ENCODE results near the gene CTBP1. TPM values are rescaled to one million over a fixed set of nuclear protein-coding genes. Genes with fewer than 3 reads are reported as not detected.

Gene CTBP1
- total RNA-seq, 1 experiment from 2014 or later = 187 TPM

DNA sequence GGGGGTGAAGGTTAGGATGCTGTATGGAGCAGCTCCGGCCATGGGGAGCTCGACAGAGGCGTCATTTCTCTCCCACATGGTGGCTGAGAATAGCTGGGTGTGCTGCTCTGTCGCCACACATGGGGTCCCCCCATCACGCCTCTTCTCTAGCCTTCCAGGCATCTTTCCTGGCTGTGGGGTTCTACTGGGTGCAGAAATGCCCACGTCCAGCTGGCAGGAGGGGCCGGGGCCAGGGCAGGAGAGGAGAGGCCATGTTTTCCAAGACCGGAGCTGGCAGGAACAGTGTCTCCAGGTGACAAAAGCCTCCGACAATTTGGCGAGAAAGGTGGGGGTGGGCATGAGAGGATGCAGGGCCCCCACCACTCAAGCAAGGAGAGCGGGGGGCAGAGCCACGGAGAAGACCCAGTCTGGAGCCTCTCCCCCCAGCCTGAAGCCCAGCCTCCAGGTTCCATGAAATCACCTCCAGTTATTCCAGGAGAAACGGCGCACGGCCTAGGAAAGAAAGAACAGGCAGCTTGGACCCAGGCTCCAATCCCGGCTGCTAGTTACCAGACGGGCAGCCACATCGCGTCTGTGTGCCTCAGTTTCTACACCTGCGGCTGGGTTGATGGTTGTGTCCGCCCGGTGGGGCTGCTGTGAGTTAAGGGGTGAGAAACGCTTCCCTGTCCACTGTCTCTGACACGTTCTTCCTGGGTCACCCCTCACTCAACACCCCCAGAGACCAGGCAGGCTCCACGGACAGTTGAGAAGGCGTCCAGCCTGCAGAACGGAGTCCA is 49.2 kb downstream of the CTBP1 start:
- POLR2A ChIA-PET (ENCODE audit: low non-redundant PET) = no interaction called here

DNA sequence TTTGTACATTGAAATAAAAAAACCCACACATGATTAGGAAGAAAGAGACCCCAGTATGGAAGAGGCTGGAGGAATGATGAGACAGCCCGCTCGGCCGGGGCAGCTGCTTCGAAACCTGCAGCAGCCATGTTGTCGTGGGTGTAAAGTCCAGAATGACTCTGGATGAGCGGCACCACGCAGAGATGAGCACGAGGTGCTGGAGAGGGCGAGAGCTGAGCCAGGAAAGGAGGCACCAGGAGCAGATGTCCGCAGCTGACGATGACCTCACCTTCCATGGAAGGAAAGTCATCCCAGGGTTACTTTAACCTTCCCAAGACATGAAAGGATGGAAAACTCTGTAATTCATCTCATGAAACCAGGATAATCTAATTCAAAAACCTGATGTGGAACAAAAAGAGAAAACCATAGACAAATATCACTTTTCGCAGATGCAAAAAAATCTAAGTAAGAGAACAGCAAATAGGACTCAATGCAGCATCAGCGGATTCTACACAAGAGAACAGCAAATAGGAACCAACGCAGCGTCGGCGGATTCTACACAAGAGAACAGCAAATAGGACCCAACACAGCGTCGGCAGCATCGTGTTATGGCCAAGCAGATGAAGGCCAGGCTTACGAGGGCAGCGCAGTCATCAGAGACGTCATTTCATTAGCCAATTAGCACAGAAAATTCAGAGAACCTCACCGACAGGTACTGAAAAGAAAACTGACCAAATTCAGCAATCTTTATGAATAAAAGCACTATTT is 50.7 kb downstream of the CTBP1 start:
- H3K27ac ChIP-seq (ENCODE audit: low read depth, low read length, poor library complexity, severe bottlenecking) = no peak overlapping the region
- no peak for DNase-seq (ENCODE audit: low spot score)

More for the DNA sequence above, 49.2 kb downstream of the CTBP1 start:
- Histone ChIP-seq H3K27ac (ENCODE audit: low read depth, low read length, poor library complexity, severe bottlenecking) (no peak overlapping the region), H3K9me3 (ENCODE audit: low read depth, low read length, poor library complexity, severe bottlenecking) (no peaks in the 10 kb centered on the region), H3K36me3 (ENCODE audit: insufficient read depth, low read length, poor library complexity, severe bottlenecking) (no peaks in the 10 kb centered on the region), H3K4me1 (ENCODE audit: insufficient read depth, low read length, poor library complexity, severe bottlenecking) (no peaks in the 10 kb centered on the region), H3K4me3 (ENCODE audit: low read depth, low read length, poor library complexity, severe bottlenecking) (no peak overlapping the region), H3K27me3 (replicated peaks; ENCODE audit: insufficient read depth, low read depth, low read length, poor library complexity) (no peaks in the 10 kb centered on the region)
- TF ChIP-seq EZH2 (IDR thresholded peaks at IDR 0.05; ENCODE audit: borderline replicate concordance, low read depth, low read length, poor library complexity, severe bottlenecking) = no peak
- TF ChIP-seq, protein P1, sequence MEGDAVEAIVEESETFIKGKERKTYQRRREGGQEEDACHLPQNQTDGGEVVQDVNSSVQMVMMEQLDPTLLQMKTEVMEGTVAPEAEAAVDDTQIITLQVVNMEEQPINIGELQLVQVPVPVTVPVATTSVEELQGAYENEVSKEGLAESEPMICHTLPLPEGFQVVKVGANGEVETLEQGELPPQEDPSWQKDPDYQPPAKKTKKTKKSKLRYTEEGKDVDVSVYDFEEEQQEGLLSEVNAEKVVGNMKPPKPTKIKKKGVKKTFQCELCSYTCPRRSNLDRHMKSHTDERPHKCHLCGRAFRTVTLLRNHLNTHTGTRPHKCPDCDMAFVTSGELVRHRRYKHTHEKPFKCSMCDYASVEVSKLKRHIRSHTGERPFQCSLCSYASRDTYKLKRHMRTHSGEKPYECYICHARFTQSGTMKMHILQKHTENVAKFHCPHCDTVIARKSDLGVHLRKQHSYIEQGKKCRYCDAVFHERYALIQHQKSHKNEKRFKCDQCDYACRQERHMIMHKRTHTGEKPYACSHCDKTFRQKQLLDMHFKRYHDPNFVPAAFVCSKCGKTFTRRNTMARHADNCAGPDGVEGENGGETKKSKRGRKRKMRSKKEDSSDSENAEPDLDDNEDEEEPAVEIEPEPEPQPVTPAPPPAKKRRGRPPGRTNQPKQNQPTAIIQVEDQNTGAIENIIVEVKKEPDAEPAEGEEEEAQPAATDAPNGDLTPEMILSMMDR (conservative IDR thresholded peaks at IDR 0.05; ENCODE audit: low read depth, low read length) = no peak
- intact Hi-C loops (cut with micrococcal nuclease; ENCODE audit: unreplicated experiment) = no loop called here
- CTCF ChIA-PET = no interaction called here
- DNase-seq (ENCODE audit: low spot score) = no peak
- no TSS peak for BruUV-seq (replicated peaks)

DNA sequence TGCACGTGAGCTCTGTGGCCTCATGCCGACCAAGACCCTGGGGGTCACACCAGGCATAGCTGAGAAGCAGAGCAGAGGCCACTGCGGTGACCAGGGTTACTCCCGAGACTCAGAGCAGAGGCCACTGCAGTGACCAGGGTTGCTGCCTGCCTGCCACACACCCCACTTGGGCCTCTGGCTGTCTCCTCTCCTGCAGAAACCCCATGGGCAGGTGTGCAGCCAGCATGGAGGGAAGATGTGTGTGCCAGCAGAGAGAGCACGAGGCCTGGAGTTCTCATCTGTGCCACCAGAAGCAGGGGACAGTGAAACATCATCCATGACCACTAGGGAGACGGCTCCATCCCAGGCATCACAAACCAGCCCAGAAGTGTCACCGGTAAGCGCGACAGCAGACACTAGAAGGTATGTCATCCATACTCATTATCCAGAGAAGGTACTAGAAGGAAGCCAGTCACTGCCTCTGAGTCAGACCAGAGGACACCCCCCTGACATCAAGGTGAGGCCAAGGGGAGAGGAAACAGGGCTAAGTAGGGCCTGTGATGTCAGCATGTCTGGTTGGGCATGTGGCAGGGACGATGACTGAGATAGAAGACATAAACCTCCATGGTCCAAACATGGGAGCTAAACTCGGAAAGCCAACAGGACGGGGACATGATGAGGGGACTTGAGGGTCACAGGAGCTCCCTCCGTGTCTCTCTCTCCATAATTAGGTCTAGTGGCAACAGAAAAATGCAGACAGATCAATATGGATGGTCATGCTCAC is 52.3 kb downstream of the CTBP1 start:
- DNase-seq (ENCODE audit: low spot score) = no peak
- Histone ChIP-seq H3K4me3 (ENCODE audit: low read depth, low read length, poor library complexity, severe bottlenecking) (no peak overlapping the region), H3K4me1 (ENCODE audit: insufficient read depth, low read length, poor library complexity, severe bottlenecking) (no peaks in the 10 kb centered on the region), H3K9me3 (ENCODE audit: low read depth, low read length, poor library complexity, severe bottlenecking) (no peaks in the 10 kb centered on the region), H3K36me3 (ENCODE audit: insufficient read depth, low read length, poor library complexity, severe bottlenecking) (no peaks in the 10 kb centered on the region), H3K27ac (ENCODE audit: low read depth, low read length, poor library complexity, severe bottlenecking) (no peak overlapping the region), H3K27me3 (replicated peaks; ENCODE audit: insufficient read depth, low read depth, low read length, poor library complexity) (peaks cover 4% of the 10 kb centered on the region)
- BruUV-seq (replicated peaks) = no TSS peak
- TF ChIP-seq, protein P1 (conservative IDR thresholded peaks at IDR 0.05; ENCODE audit: low read depth, low read length) = no peak
- no peak for TF ChIP-seq EZH2 (IDR thresholded peaks at IDR 0.05; ENCODE audit: borderline replicate concordance, low read depth, low read length, poor library complexity, severe bottlenecking)
- POLR2A ChIA-PET (ENCODE audit: low non-redundant PET) = no interaction called here
- CTCF ChIA-PET = no interaction called here
- intact Hi-C loops (cut with micrococcal nuclease; ENCODE audit: unreplicated experiment) = no loop called here

More for the DNA sequence above, 50.7 kb downstream of the CTBP1 start:
- intact Hi-C loops (cut with micrococcal nuclease; ENCODE audit: unreplicated experiment) = no loop called here
- no TSS peak for BruUV-seq (replicated peaks)
- POLR2A ChIA-PET (ENCODE audit: low non-redundant PET) = no interaction called here
- no peak for TF ChIP-seq EZH2 (IDR thresholded peaks at IDR 0.05; ENCODE audit: borderline replicate concordance, low read depth, low read length, poor library complexity, severe bottlenecking)
- TF ChIP-seq, protein P1 (conservative IDR thresholded peaks at IDR 0.05; ENCODE audit: low read depth, low read length) = no peak
- CTCF ChIA-PET = no interaction called here
- Histone ChIP-seq H3K27me3 (replicated peaks; ENCODE audit: insufficient read depth, low read depth, low read length, poor library complexity) (peaks cover 4% of the 10 kb centered on the region), H3K9me3 (ENCODE audit: low read depth, low read length, poor library complexity, severe bottlenecking) (no peaks in the 10 kb centered on the region), H3K4me1 (ENCODE audit: insufficient read depth, low read length, poor library complexity, severe bottlenecking) (no peaks in the 10 kb centered on the region), H3K36me3 (ENCODE audit: insufficient read depth, low read length, poor library complexity, severe bottlenecking) (no peaks in the 10 kb centered on the region), H3K4me3 (ENCODE audit: low read depth, low read length, poor library complexity, severe bottlenecking) (no peak overlapping the region)

Data from A673 (cell line).